HTR-8/SVneo (cell line): ENCODE measurements around the gene CCDC183.
A peak's percentile ranks its signal among the peaks of the same experiment; 100 is the strongest.
"Not testable (repeated sequence)": the region's sequence is repeated elsewhere in the genome, so short reads cannot be mapped to it uniquely, and the experiment has no call there.

Experiments used
- DNase-seq: peaks from one replicate; pipeline ENCODE4 v3.0.0; 2011; ENCODE audit warnings: low spot score, mixed read lengths; ENCODE audit not compliant: insufficient read length
- FAIRE-seq: peaks from 2 replicates; lab custom pipeline; 2011; peaks lifted over from hg19 to GRCh38; lab: Jason Lieb, UNC

Gene CCDC183

GRCh38 chr9:136835162-136835931, 39.2 kb downstream of the CCDC183 start:
- FAIRE-seq = no peak

GRCh38 chr9:136835932-136836904, 40.1 kb downstream of the CCDC183 start:
- FAIRE-seq (no peak), DNase-seq (no peak)

More at GRCh38 chr9:136835162-136835931, 39.2 kb downstream of the CCDC183 start:
- DNase-seq = no peak

GRCh38 chr9:136837146-136837855, 41.2 kb downstream of the CCDC183 start:
- DNase-seq (no peak), FAIRE-seq (no peak)

GRCh38 chr9:136837856-136838277, 41.7 kb downstream of the CCDC183 start:
- FAIRE-seq, DNase-seq: not testable (repeated sequence)

GRCh38 chr9:136838314-136839228, 42.4 kb downstream of the CCDC183 start:
- no peak for DNase-seq
- FAIRE-seq = no peak

GRCh38 chr9:136839229-136840139, 43.3 kb downstream of the CCDC183 start:
- FAIRE-seq = no peak

GRCh38 chr9:136840140-136840876, 44.2 kb downstream of the CCDC183 start:
- no peak for FAIRE-seq

More at GRCh38 chr9:136839229-136840139, 43.3 kb downstream of the CCDC183 start:
- DNase-seq = no peak

GRCh38 chr9:136840877-136841645, 44.9 kb downstream of the CCDC183 start:
- DNase-seq (no peak), FAIRE-seq (no peak)

More at GRCh38 chr9:136840140-136840876, 44.2 kb downstream of the CCDC183 start:
- no peak for DNase-seq

GRCh38 chr9:136841646-136842379, 45.7 kb downstream of the CCDC183 start:
- FAIRE-seq = peak; percentile 92
- DNase-seq = not testable (repeated sequence)

GRCh38 chr9:136842380-136842948, 46.3 kb downstream of the CCDC183 start, which contains the start of gene AJM1:
TSS of gene AJM1 (plus strand) at chr9:136842478. CDS start at chr9:136844415, 1,937 bp downstream.
- FAIRE-seq (peak; percentile 80), DNase-seq (peak; percentile 66)

GRCh38 chr9:136843159-136843800, 47.1 kb downstream of the CCDC183 start:
- not testable (repeated sequence) for DNase-seq, FAIRE-seq

- not testable (repeated sequence) for FAIRE-seq, DNase-seq
These were observed 47.9 kb downstream of the CCDC183 start for GRCh38 chr9:136843801-136844740.

GRCh38 chr9:136844761-136845464, 48.8 kb downstream of the CCDC183 start:
- no peak for DNase-seq
- FAIRE-seq = no peak
